GM12878 (cell line): Measurements from ENCODE around the gene HYDIN.
"Not testable (repeated sequence)": the region's sequence is repeated elsewhere in the genome, so short reads cannot be mapped to it uniquely, and the experiment has no call there.

Source experiments
- IRF4 ChIP-seq: IDR thresholded peaks from 2 replicates; pipeline ENCODE4 v1.6.1; 2011; ENCODE audit warnings: low read depth, low read length
- RAD21 ChIP-seq: IDR thresholded peaks from 2 replicates; pipeline ENCODE4 v1.6.1; 2011; ENCODE audit warnings: mild to moderate bottlenecking, low read depth, low read length, moderate library complexity; ENCODE audit not compliant: insufficient read depth
- SP1 ChIP-seq: IDR thresholded peaks from one replicate; pipeline ENCODE4 v1.6.1; 2011; ENCODE audit warnings: low read depth, low read length

DNA sequence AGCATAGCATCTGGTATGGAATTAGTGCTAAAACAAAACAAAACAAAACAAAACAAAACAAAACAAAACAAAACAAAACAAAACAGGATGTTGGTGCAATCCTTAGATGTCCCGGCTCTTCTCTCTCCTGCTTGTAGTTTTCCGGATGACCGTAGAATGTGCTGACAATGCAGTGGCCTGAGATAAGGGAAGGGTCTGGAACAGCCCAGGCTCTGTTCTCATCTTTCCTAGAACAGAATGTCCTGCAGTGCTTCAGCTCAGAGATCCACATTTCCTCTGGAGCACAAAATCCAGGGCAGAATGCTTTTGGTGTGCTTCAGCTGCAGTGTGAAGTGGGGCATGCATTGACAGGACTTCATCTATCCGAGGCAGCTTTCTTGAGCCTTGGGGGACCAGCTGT, 345.9 kb downstream of the HYDIN start:
- TF ChIP-seq SP1, RAD21, IRF4: not testable (repeated sequence)
